A549 (cell line): Measurements from ENCODE around the gene NAT10. TPM values are rescaled to one million over a fixed set of nuclear protein-coding genes. Genes with fewer than 3 reads are reported as not detected.
A peak's percentile ranks its signal among the peaks of the same experiment; 100 is the strongest.

ENCODE experiments used
- ATAC-seq, 2 experiments: fragments of 200-7000 bp in 1 of 2; fragments of >200 bp in 1 of 2; cut with Nextera tagmentation in 1 of 2; cut with Tn5 transposase in 1 of 2; 3 replicates each; pipeline versions ENCODE4 v1.8.0 to v1.9.1; 2018 to 2020; ENCODE audit warnings: mild to moderate bottlenecking in 1 of 2, moderate library complexity in 1 of 2
- CTCF ChIA-PET: fragments of 300-600 bp; sonication (Branson Sonifier 250); formaldehyde crosslinking; extraction: SDS; loops from one replicate; lab custom pipeline; 2021; ENCODE audit warnings: antibody characterized with exemption, inconsistent platforms; lab: Yijun Ruan, JAX
- POLR2A ChIA-PET: fragments of 350-600 bp; formaldehyde crosslinking; extraction: SDS; loops from one replicate; lab custom pipeline; 2021; ENCODE audit warnings: antibody characterized with exemption, inconsistent platforms; lab: Yijun Ruan, JAX
- DNase-seq, 2 experiments: peaks; one replicate each; pipeline versions ENCODE4 v3.0.0 to v3.0.0-alpha.2; 2011 to 2016; ENCODE audit warnings: low read depth in 1 of 2, low spot score in 1 of 2
- FAIRE-seq: peaks from 2 replicates; lab custom pipeline; 2011; peaks lifted over from hg19 to GRCh38; lab: Jason Lieb, UNC
- H3K27ac ChIP-seq, 2 experiments: fragments of >200 bp; sonication (Bioruptor Twin); formaldehyde crosslinking; 3 replicates each; pipeline ENCODE4 v1.5.1; 2016 to 2017
- H3K4me1 ChIP-seq: fragments of >200 bp; sonication (Bioruptor Twin); formaldehyde crosslinking; 3 replicates; pipeline ENCODE4 v1.6.1; 2016
- H3K4me2 ChIP-seq: fragments of >200 bp; sonication (Bioruptor Twin); formaldehyde crosslinking; 3 replicates; pipeline ENCODE4 v1.6.1; 2016
- H3K4me3 ChIP-seq: fragments of >200 bp; sonication (Bioruptor Twin); formaldehyde crosslinking; 3 replicates; pipeline ENCODE4 v1.5.1; 2016
- H3K9me3 ChIP-seq: fragments of >200 bp; sonication (Bioruptor Twin); formaldehyde crosslinking; 3 replicates; pipeline ENCODE4 v1.6.1; 2016
- BHLHE40 ChIP-seq: IDR thresholded peaks from 2 replicates; pipeline ENCODE4 v1.6.1; 2012; ENCODE audit warnings: low read depth, low read length, inconsistent platforms
- CBX2 ChIP-seq: fragments of 200-600 bp; sonication (generic); IDR thresholded peaks from 2 replicates; pipeline ENCODE4 v1.6.1; 2016; ENCODE audit warnings: low read depth, mild to moderate bottlenecking, borderline replicate concordance
- CEBPB ChIP-seq, 2 experiments: fragments of >200 bp in 1 of 2; sonication (Bioruptor Twin) in 1 of 2; formaldehyde crosslinking in 1 of 2; IDR thresholded peaks; 2 replicates each; pipeline ENCODE4 v1.6.1; 2012 to 2016
- CHD2 ChIP-seq: fragments of 150-350 bp; IDR thresholded peaks from 2 replicates; pipeline ENCODE4 v1.6.1; 2014; ENCODE audit warnings: low read length; ENCODE audit not compliant: partially characterized antibody
- CHD4 ChIP-seq: fragments of 200-600 bp; sonication (generic); IDR thresholded peaks from 2 replicates; pipeline ENCODE4 v1.6.1; 2016; ENCODE audit warnings: antibody characterized with exemption, mild to moderate bottlenecking, borderline replicate concordance
- CTCF ChIP-seq: fragments of >200 bp; sonication (Bioruptor Twin); formaldehyde crosslinking; IDR thresholded peaks from 3 replicates; pipeline ENCODE4 v1.5.1; 2016
- E2F6 ChIP-seq: IDR thresholded peaks from 2 replicates; pipeline ENCODE4 v1.6.1; 2012; ENCODE audit warnings: low read depth, borderline replicate concordance
- EHF ChIP-seq: fragments of 250-450 bp; sonication (Bioruptor Pico); IDR thresholded peaks from 2 replicates; pipeline ENCODE4 v1.5.0; 2020; ENCODE audit warnings: mild to moderate bottlenecking
- GATA3 ChIP-seq: IDR thresholded peaks from 2 replicates; pipeline ENCODE4 v1.6.1; 2012; ENCODE audit warnings: borderline replicate concordance
- HDAC2 ChIP-seq: fragments of 200-600 bp; sonication (generic); IDR thresholded peaks from 2 replicates; pipeline ENCODE4 v1.6.1; 2016
- HOXB13 ChIP-seq: fragments of 250-450 bp; sonication (Bioruptor Pico); IDR thresholded peaks from 2 replicates; pipeline ENCODE4 v1.5.0; 2020; ENCODE audit warnings: low read depth, mild to moderate bottlenecking, moderate library complexity
- HOXB5 ChIP-seq: fragments of 250-450 bp; sonication (Bioruptor Pico); IDR thresholded peaks from 2 replicates; pipeline ENCODE4 v1.5.0; 2020; ENCODE audit warnings: mild to moderate bottlenecking, moderate library complexity
- JUNB ChIP-seq: fragments of >200 bp; sonication (Bioruptor Twin); formaldehyde crosslinking; IDR thresholded peaks from 2 replicates; pipeline ENCODE4 v1.6.1; 2016
- KDM1A ChIP-seq: fragments of 200-600 bp; sonication (generic); IDR thresholded peaks from 2 replicates; pipeline ENCODE4 v1.6.1; 2016; ENCODE audit warnings: low read depth, mild to moderate bottlenecking
- MAZ ChIP-seq: fragments of 150-350 bp; IDR thresholded peaks from 2 replicates; pipeline ENCODE4 v1.6.1; 2014; ENCODE audit warnings: antibody characterized with exemption, low read depth, low read length, borderline replicate concordance
- MYC ChIP-seq: IDR thresholded peaks from 2 replicates; pipeline ENCODE4 v1.6.1; 2012; ENCODE audit warnings: mild to moderate bottlenecking, inconsistent platforms, low read length, improper control_type of control experiment, borderline replicate concordance
- NFE2L2 ChIP-seq: fragments of 150-350 bp; conservative IDR thresholded peaks from 2 replicates; pipeline ENCODE4 v1.6.1; 2014; ENCODE audit warnings: low read length
- NPAS2 ChIP-seq: fragments of 250-450 bp; sonication (Bioruptor Pico); IDR thresholded peaks from 2 replicates; pipeline ENCODE4 v1.8.0; 2022; ENCODE audit warnings: mild to moderate bottlenecking, moderate library complexity, borderline replicate concordance
- NR3C1 ChIP-seq: fragments of >200 bp; sonication (Bioruptor Twin); formaldehyde crosslinking; IDR thresholded peaks from 3 replicates; pipeline ENCODE4 v1.6.1; 2017
- RAD21 ChIP-seq, 2 experiments: fragments of >200 bp in 1 of 2; sonication (Bioruptor Twin) in 1 of 2; formaldehyde crosslinking in 1 of 2; IDR thresholded peaks in 1 of 2; conservative IDR thresholded peaks in 1 of 2; 2 replicates in 1 of 2; 3 replicates in 1 of 2; pipeline ENCODE4 v1.6.1; 2012 to 2018; ENCODE audit warnings: inconsistent platforms in 1 of 2
- REST ChIP-seq: fragments of 200-600 bp; sonication (generic); IDR thresholded peaks from 2 replicates; pipeline ENCODE4 v1.6.1; 2016; ENCODE audit warnings: antibody characterized with exemption, mild to moderate bottlenecking, moderate library complexity
- SREBF2 ChIP-seq: fragments of 450-650 bp; IDR thresholded peaks from 2 replicates; pipeline ENCODE4 v1.6.1; 2014; ENCODE audit warnings: mild to moderate bottlenecking, moderate library complexity
- USF2 ChIP-seq: fragments of 450-650 bp; IDR thresholded peaks from 2 replicates; pipeline ENCODE4 v1.6.1; 2014; ENCODE audit warnings: antibody characterized with exemption
- WGBS: methylation state at CpG from one replicate; pipeline ENCODE4 v1.1.6; 2017; ENCODE audit errors: missing lambda C conversion rate; 5-methylcytosine and 5-hydroxymethylcytosine counted together
- polyA plus RNA-seq, 4 experiments: library from polyadenylated mRNA; depleted of rRNA in 3 of 4; stranded (reverse); fragments of >200 nt; fragmentation: RNase III in 1 of 4; extraction: RNeasy Plus Mini Kit Qiagen cat#74134 plus additional on column Dnase treatment in 1 of 4; gene quantifications; 2 replicates in 3 of 4; 3 replicates in 1 of 4; pipeline ENCODE4 v1.2.3, GENCODE V29; 2011 to 2017
- TF ChIP-seq, protein P1 (sequence below): fragments of 250-450 bp; sonication (Bioruptor Pico); IDR thresholded peaks from 2 replicates; pipeline ENCODE4 v1.5.0; 2021; ENCODE audit warnings: mild to moderate bottlenecking, moderate library complexity, borderline replicate concordance

NAT10 gene
- polyA plus RNA-seq, 2 of the 4 experiments (the other 2 are of a cell fraction): 38.6 to 59.3 TPM

DNA sequence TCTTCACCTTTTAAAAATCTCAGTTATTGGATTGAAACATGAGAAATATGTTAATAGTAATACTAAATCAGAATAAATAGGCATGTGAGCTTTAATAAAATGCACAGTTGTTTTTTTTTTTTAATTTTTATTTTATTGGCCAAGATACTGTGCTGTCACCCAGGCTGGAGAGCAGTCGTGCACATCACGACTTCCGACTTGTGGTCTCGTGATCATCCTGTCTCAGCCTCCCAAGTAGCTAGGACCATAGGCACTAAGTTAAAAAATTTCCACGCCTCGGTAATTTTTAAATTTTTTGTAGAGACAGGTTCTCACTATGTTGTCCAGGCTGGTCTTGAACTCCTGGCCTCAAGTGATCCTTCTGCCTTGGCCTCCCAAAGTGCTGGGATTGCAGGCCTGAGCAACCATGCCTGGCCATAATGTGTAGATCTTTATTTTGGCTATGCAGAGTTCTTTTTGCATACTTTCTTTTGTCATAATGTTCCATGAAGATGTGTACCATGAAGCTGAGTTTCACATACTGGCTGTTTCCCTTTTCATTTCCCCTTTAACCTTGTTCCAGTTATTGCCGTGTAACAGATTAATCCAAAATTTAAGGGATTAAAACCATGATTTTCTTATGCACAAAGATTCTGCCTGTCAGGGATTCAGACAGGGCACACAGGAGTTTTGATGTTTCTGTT is 37.9 kb upstream of the NAT10 start:
- peaks cover 28% of the 10 kb centered on the region for H3K4me1 ChIP-seq
- H3K27ac ChIP-seq: no peak overlapping the region
- ATAC-seq (no peak), DNase-seq (no peak)
- no peaks in the 10 kb centered on the region for H3K9me3 ChIP-seq
- TF ChIP-seq MYC: no peak
- no peak for TF ChIP-seq USF2
- no peak for TF ChIP-seq NFE2L2
- TF ChIP-seq EHF (CRISPR knock-in tag): no peak
- TF ChIP-seq CEBPB (IDR thresholded peaks at IDR 0.05): no peak
- no peak for TF ChIP-seq KDM1A
- TF ChIP-seq HOXB13: no peak
- TF ChIP-seq HOXB5 (CRISPR knock-in tag): no peak
- TF ChIP-seq CTCF: no peak
- TF ChIP-seq, all 56 proteins: peak for 0
- ChIA-PET CTCF (interaction anchor here (1.1 to 1.6 kb wide), 2 partner anchors 70 to 71 kb away, joined by 3 to 7 read pairs; no protein-coding TSS in a partner anchor), POLR2A (interaction anchor here (1.5 to 1.9 kb wide), 2 partner anchors 10 to 16 kb away, joined by 5 to 7 read pairs; partner anchors contain the start of gene CAPRIN1)
- no peak overlapping the region for H3K4me3 ChIP-seq
- 0 out of 3 replicates have a peak overlapping the region, but pooled peaks have one; percentile 11 for H3K4me2 ChIP-seq
- FAIRE-seq: no peak
- WGBS: 93% methylated on average over 7 of the region's 7 CpGs

GRCh38 chr11:34068111-34068510 is 37.3 kb upstream of the NAT10 start:
- Histone ChIP-seq H3K4me3 (no peak overlapping the region), H3K9me3 (no peaks in the 10 kb centered on the region), H3K27ac (no peak overlapping the region), H3K4me1 (peaks cover 22% of the 10 kb centered on the region), H3K4me2 (0 out of 3 replicates have a peak overlapping the region, but pooled peaks have one; percentile 11)
- WGBS: 93% methylated on average over 2 of the region's 2 CpGs
- POLR2A ChIA-PET: interaction anchor here (1.5 kb wide), 1 partner anchor 9 kb away, joined by 7 read pairs; no protein-coding TSS in a partner anchor
- ATAC-seq (peak in 1 of 2 experiments; percentile 56; a peak in 4 of 6 replicates), DNase-seq (no peak), FAIRE-seq (no peak)
- CTCF ChIA-PET: interaction anchor here (1.6 kb wide), 1 partner anchor 71 kb away, joined by 7 read pairs; no protein-coding TSS in a partner anchor
- TF ChIP-seq CBX2 (no peak), E2F6 (no peak), HDAC2 (no peak), MAZ (no peak), NPAS2 (no peak), NR3C1 (no peak), JUNB (no peak), SREBF2 (no peak), CHD2 (no peak), CEBPB (IDR thresholded peaks at IDR 0.05) (no peak), BHLHE40 (no peak), CHD4 (no peak), NFE2L2 (no peak), CTCF (no peak), GATA3 (no peak), RAD21 (conservative IDR thresholded peaks at IDR 0.05 in 1 of 2, IDR thresholded peaks at IDR 0.05 in 1 of 2) (no peak), REST (no peak)
- TF ChIP-seq, protein P1, sequence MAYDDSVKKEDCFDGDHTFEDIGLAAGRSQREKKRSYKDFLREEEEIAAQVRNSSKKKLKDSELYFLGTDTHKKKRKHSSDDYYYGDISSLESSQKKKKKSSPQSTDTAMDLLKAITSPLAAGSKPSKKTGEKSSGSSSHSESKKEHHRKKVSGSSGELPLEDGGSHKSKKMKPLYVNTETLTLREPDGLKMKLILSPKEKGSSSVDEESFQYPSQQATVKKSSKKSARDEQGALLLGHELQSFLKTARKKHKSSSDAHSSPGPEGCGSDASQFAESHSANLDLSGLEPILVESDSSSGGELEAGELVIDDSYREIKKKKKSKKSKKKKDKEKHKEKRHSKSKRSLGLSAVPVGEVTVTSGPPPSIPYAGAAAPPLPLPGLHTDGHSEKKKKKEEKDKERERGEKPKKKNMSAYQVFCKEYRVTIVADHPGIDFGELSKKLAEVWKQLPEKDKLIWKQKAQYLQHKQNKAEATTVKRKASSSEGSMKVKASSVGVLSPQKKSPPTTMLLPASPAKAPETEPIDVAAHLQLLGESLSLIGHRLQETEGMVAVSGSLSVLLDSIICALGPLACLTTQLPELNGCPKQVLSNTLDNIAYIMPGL (CRISPR knock-in tag): no peak
